HS-27A (cell line): ENCODE data around the gene TUBA4A.
"Not testable (repeated sequence)": the region's sequence is repeated elsewhere in the genome, so short reads cannot be mapped to it uniquely, and the experiment has no call there.

Source experiments
- DNase-seq: peaks from one replicate; pipeline ENCODE4 v3.0.0-alpha.2; 2012; ENCODE audit warnings: low read depth, missing footprints

The TUBA4A gene

GRCh38 chr2:219210886-219211362, 42.8 kb downstream of the TUBA4A start:
- DNase-seq = no peak

DNA sequence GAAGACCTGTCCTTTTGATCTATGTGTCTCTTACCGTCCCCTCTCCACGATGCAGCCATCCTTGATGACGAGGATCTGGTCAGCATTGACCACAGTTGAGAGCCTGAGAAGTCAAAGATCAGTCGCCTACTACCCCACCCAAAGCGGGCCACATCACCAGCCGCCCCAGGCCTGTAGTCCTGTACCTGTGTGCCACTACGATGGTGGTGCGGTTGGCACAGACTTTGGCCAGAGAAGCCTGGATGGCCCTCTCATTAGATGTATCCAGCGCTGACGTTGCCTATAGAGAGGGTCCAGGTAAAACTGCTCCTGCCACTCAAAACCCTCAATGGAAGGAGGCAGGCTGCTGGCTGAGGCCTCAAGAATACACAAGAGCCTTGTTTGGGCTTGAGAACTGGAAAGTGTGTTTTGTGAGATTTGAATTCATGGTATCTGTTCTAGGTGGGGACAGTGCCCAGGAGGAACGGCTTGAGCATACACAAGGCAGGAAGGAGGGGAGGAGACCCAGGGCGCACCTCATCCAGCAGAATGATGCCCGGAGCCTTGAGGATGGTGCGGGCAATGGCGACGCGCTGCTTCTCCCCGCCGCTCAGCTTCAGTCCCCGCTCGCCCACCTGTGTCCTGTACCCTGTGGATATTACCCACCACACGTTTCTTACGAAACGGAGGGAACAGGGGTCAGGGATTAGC, 43.4 kb downstream of the TUBA4A start:
- DNase-seq = no peak

GRCh38 chr2:219209236-219210195, 44.2 kb downstream of the TUBA4A start:
- no peak for DNase-seq

DNA sequence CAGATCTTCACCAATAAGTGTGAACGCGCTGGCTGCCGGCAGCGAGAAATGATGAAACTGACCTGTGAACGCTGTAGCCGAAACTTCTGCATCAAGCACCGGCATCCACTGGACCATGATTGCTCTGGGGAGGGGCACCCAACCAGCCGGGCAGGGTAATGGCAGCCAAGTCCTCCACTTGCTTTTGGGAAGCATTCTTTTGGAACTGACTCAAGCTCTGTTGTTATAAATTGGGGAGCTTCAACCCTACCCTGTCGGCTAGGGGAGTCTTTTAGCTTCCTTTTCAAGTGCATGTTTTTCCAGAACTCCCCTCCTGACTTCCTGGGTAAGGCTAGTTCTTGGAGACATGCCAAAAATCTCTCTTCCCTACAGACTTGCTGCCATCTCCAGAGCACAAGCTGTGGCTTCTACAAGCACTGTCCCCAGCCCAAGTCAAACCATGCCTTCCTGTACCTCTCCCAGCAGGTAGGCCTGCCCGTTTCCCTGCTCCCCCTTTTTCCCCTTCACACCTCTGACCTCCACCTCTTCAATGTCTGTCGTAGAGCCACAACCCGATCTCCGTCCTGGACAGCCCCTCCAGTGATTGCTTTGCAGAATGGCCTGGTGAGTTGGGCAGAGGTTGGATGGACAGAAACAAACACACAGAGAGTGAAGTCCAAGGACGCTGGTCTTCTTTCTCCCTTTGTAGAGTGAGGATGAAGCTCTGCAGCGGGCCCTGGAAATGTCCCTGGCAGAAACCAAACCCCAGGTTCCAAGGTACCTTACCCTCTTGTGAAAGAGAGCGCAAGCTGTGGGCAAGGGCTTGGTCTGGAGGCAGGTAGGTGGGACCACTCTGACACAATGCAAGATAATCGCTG, 45.6 kb downstream of the TUBA4A start:
- DNase-seq = no peak

DNA sequence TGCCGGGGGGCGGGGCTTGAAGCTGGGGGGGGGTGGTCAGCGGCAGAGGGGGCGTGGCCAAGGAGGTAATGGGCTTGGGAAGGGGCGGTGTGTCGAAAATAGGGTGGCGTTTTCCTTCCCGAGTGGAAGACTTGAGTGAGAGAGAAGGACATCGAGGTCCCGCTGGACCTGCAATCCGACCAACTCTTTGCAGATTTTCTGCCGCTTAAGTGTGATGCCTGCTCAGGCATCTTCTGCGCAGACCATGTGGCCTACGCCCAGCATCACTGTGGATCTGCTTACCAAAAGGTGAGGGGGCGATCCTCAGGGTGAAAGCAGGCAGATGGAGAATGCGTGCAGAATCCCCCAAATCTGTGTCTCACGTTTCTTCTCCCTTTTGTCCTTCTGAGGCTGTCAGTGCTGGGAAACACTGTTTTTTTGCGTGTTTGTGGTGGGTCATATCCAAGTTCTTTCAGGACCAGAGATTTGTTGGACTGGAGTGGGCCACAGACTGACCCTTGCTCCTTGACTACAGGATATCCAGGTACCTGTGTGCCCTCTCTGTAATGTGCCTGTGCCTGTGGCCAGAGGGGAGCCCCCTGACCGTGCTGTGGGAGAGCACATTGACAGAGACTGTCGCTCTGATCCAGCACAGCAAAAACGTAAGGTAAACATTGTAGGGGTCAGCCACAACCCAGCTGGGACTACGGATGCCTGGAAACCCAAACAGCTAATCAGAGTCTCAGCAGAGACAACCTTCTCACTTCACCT, 46.4 kb downstream of the TUBA4A start:
- no peak for DNase-seq

DNA sequence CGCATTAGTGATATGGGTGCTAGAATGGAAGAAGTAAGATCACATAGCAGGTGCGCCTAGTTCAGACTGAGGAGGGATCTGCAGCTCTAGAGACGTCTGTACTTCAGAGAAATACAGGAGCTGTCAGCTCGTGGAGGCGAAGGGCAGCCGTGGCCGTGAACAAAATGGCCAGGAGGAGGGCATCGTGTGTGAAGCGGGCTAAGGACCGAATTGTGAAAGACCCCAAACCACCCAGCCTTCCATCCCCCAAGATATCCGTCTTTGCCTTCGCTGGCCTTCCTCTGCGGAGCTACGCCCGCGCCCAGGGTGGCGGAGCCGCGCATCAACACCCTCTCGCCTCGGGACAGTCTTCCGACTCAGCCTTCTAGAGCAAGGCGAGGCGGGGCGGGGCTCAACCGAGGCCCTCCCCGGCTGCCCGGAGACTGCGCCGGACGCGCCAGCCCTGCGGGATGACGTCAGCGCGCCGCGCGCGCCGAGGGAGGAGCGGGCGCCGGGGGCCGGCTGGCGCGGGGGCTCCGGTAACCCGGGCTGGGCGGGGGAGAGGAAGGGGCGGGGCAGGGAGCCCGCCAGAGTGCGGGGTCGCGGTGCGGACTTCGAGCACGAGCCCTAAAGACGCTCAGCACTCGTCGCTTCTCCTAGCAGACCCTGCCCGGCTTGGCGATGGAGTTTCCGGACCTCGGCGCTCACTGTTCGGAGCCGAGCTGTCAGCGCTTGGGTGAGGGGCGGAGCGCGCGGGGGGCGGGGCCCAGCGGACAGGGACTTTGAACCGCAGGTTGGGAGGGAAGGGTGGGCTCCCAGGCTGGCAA, 47.2 kb downstream of the TUBA4A start, which contains the start of gene ZFAND2B:
ZFAND2B (plus strand) TSS at position 455 of the 806 bp plus-strand sequence; CDS start at position 661, 206 bp downstream.
- peak; percentile 47 for DNase-seq

DNA sequence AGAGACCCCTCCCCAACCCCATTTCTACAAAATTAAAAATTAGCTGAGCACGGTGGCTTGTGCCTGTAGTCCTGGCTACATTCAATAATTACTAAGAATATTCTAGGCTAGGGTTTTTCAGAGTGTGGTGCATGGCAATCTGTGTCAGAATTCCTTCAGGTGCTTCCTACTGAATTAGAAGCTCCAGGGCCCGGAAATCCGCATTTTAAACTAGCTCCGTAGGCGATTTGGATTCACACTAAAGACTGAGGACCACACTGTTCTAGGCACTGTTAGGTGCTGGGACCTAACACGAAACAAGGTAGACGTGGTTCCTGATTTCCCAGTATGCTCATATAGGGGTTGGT, 47.8 kb downstream of the TUBA4A start:
- DNase-seq = no peak

DNA sequence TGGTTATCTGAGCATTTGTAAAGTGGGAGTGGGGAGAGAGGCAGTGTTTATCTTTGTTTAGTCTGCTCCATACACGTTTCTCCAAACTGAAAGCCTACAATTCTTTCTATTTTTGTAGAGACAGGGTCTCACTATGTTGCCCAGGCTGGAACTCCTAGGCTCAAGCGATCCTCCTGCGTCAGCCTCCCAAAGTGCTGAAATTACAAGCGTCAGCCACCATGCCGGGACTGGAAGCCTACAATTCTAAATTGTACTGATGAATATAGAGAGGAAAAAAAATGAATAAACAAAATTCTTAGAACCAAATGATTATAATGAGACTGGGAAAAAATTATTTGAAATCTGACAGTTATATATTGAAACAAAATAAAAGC, 48.6 kb downstream of the TUBA4A start:
- DNase-seq = no peak

GRCh38 chr2:219204425-219205164, 49.1 kb downstream of the TUBA4A start:
- no peak for DNase-seq

DNA sequence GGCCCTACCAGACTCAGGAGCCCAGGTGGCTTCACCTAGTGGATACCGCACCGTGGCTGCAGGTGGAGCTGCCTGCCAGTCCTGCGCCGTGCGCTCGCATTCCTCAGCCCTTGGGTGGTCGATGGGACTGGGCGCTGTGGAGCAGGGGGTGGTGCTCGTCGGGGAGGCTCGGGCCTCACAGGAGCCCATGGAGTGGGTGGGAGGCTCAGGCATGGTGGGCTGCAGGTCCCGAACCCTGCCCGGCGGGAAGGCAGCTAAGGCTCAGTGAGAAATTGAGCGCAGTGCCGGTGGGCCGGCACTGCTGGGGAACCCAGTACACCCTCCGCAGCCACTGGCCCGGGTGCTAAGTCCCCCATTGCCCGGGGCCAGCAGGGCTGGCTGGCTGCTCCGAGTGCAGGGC, 52.4 kb downstream of the TUBA4A start:
- not testable (repeated sequence) for DNase-seq

DNA sequence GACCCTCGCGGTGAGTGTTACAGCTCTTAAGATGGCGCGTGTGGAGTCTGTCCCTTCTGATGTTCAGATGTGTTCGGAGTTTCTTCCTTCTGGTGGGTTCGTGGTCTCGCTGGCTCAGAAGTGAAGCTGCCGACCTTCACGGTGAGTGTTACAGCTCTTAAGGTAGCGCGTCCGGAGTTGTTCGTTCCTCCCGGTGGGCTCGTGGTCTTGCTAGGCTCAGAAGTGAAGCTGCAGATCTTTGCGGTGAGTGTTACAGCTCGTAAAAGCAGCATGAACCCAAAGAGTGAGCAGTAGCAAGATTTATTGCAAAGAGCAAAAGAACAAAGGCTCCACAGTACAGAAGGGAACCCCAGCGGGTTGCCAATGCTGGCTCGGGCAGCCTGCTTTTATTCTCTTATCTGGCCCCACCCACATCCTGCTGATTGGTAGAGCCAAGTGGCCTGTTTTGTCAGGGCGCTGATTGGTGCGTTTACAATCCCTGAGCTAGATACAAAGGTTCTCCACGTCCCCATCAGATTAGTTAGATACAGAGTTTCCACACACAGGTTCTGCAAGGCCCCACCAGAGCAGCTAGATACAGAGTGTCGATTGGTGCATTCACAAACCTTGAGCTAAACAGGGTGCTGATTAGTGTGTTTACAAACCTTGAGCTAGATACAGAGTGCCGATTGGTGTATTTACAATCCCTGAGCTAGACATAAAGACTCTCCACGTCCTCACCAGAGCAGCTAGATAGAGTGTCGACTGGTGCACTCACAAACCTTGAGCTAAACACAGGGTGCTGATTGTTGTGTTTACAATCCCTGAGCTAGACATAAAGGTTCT, 53.0 kb downstream of the TUBA4A start:
- DNase-seq = not testable (repeated sequence)
